Natural killer cell (primary cell): ENCODE measurements around the gene F13B. TPM values are rescaled to one million over a fixed set of nuclear protein-coding genes. Genes with fewer than 3 reads are reported as not detected.

Experiments used
- ATAC-seq, 3 donors: fragments of 150-1000 bp in 2 of 3; fragments of 200-7000 bp in 1 of 3; cut with Tn5 transposase; 1 replicate in 1 of 3; 2 replicates in 2 of 3; pipeline ENCODE4 v1.10.0; 2021; ENCODE audit warnings: mild to moderate bottlenecking in 2 of 3, moderate library complexity in 2 of 3
- DNase-seq, 2 donors: peaks; one replicate each; pipeline versions ENCODE4 v3.0.0 to v3.0.0-alpha.2; 2013 to 2021; ENCODE audit warnings: mixed read lengths in 1 of 2
- H3K27ac ChIP-seq: one replicate; pipeline ENCODE4 v1.5.1; 2013; ENCODE audit warnings: mild to moderate bottlenecking, low read length
- H3K27me3 ChIP-seq: one replicate; pipeline ENCODE4 v1.6.1; 2013; ENCODE audit warnings: low read length; ENCODE audit not compliant: control insufficient read depth, insufficient read depth
- H3K36me3 ChIP-seq: one replicate; pipeline ENCODE4 v1.6.1; 2013; ENCODE audit warnings: low read length; ENCODE audit not compliant: control insufficient read depth, insufficient read depth
- H3K4me1 ChIP-seq: one replicate; pipeline ENCODE4 v1.6.1; 2013; ENCODE audit warnings: low read length; ENCODE audit not compliant: control insufficient read depth, insufficient read depth
- H3K4me3 ChIP-seq: one replicate; pipeline ENCODE4 v1.5.1; 2013; ENCODE audit warnings: low read length
- H3K9me3 ChIP-seq: one replicate; pipeline ENCODE4 v1.6.1; 2013; ENCODE audit warnings: low read length; ENCODE audit not compliant: control insufficient read depth, insufficient read depth
- H3K27ac Mint-ChIP-seq, 2 donors: one replicate each; pipeline ENCODE4 v1.8.0; 2022; ENCODE audit warnings: mild to moderate bottlenecking in 2 of 2, mixed read lengths in 2 of 2, moderate library complexity in 1 of 2
- H3K27me3 Mint-ChIP-seq, 2 donors: one replicate each; pipeline ENCODE4 v1.8.0; 2022; ENCODE audit warnings: low read depth in 2 of 2, mixed read lengths in 2 of 2
- H3K36me3 Mint-ChIP-seq: one replicate; pipeline ENCODE4 v1.8.0; 2022; ENCODE audit warnings: mixed read lengths
- H3K4me1 Mint-ChIP-seq, 2 donors: one replicate each; pipeline ENCODE4 v1.8.0; 2022; ENCODE audit warnings: mixed read lengths in 2 of 2
- H3K4me3 Mint-ChIP-seq: one replicate; pipeline ENCODE4 v1.8.0; 2022; ENCODE audit warnings: mild to moderate bottlenecking, moderate library complexity, mixed read lengths
- H3K9me3 Mint-ChIP-seq, 2 donors: one replicate each; pipeline ENCODE4 v1.8.0; 2022; ENCODE audit warnings: mixed read lengths in 2 of 2
- CTCF ChIP-seq: fragments of 200-600 bp; IDR thresholded peaks from one replicate; pipeline ENCODE4 v1.8.0; 2022; ENCODE audit warnings: antibody characterized with exemption
- WGBS: methylation state at CpG from one replicate; pipeline ENCODE4 v1.1.7; 2013; ENCODE audit warnings: missing lambda C conversion rate; ENCODE audit not compliant: insufficient coverage; 5-methylcytosine and 5-hydroxymethylcytosine counted together
- intact Hi-C: fragments of 100-400 bp; cut with micrococcal nuclease; formaldehyde crosslinking; loops from one replicate; pipeline ENCODE4 v1.14.2; 2022
- total RNA-seq, 4 donors: library from RNA; stranded (reverse); fragments of 120-200 nt in 1 of 4; gene quantifications; one replicate each; pipeline versions ENCODE4 v1.2.3 to v1.2.4, GENCODE V29; 2013 to 2022

F13B gene
- total RNA-seq, 3 donors from 2014 or later (not counting 1 experiment from before 2014, with no cell fraction given) = not detected

- H3K27ac ChIP-seq = no peak overlapping the region
- no peaks in the 10 kb centered on the region for H3K36me3 Mint-ChIP-seq
- H3K9me3 ChIP-seq = no peaks in the 10 kb centered on the region
- no peaks in the 10 kb centered on the region for H3K27me3 Mint-ChIP-seq
- intact Hi-C loops = no loop called here
- no peaks in the 10 kb centered on the region for H3K27me3 ChIP-seq
- peaks cover 0 to 2% of the 10 kb centered on the region in 2 donors for H3K9me3 Mint-ChIP-seq
- WGBS = 94% methylated on average over 6 of the region's 6 CpGs
- H3K4me1 ChIP-seq = no peaks in the 10 kb centered on the region
- no peaks in the 10 kb centered on the region for H3K36me3 ChIP-seq
- H3K4me3 Mint-ChIP-seq = no peak overlapping the region
- TF ChIP-seq CTCF = no peak
- DNase-seq (no peak), ATAC-seq (no peak)
- no peak overlapping the region for H3K4me3 ChIP-seq
- H3K27ac Mint-ChIP-seq = no peak overlapping the region
- H3K4me1 Mint-ChIP-seq = no peaks in the 10 kb centered on the region
These were observed 39.7 kb downstream of the F13B start for GRCh38 chr1:197027359-197027758.

- WGBS = 100% methylated on average over 1 of the region's 1 CpG
- H3K27ac Mint-ChIP-seq = no peak overlapping the region
- no peaks in the 10 kb centered on the region for H3K36me3 Mint-ChIP-seq
- H3K4me1 Mint-ChIP-seq = no peaks in the 10 kb centered on the region
- ATAC-seq = no peak
- H3K36me3 ChIP-seq = no peaks in the 10 kb centered on the region
- no peak overlapping the region for H3K4me3 ChIP-seq
- intact Hi-C loops = no loop called here
- H3K27me3 Mint-ChIP-seq = no peaks in the 10 kb centered on the region
- no peak overlapping the region for H3K27ac ChIP-seq
- H3K4me1 ChIP-seq = no peaks in the 10 kb centered on the region
- H3K9me3 ChIP-seq = no peaks in the 10 kb centered on the region
- no peak overlapping the region for H3K4me3 Mint-ChIP-seq
- TF ChIP-seq CTCF = no peak
- H3K27me3 ChIP-seq = no peaks in the 10 kb centered on the region
- no peak for DNase-seq
- peaks cover 0 to 11% of the 10 kb centered on the region in 2 donors for H3K9me3 Mint-ChIP-seq
These were observed 42.6 kb downstream of the F13B start for GRCh38 chr1:197024460-197024859.

GRCh38 chr1:197021716-197022115 lies 45.3 kb downstream of the F13B start:
- H3K4me3 Mint-ChIP-seq = no peak overlapping the region
- H3K4me1 Mint-ChIP-seq = no peaks in the 10 kb centered on the region
- Histone ChIP-seq H3K36me3 (no peaks in the 10 kb centered on the region), H3K4me3 (no peak overlapping the region), H3K9me3 (no peaks in the 10 kb centered on the region), H3K27me3 (no peaks in the 10 kb centered on the region), H3K4me1 (no peaks in the 10 kb centered on the region), H3K27ac (no peak overlapping the region)
- no peaks in the 10 kb centered on the region for H3K27me3 Mint-ChIP-seq
- ATAC-seq = no peak
- no peaks in the 10 kb centered on the region for H3K36me3 Mint-ChIP-seq
- DNase-seq = no peak
- H3K27ac Mint-ChIP-seq = no peak overlapping the region
- 47% methylated on average over 4 of the region's 4 CpGs for WGBS
- intact Hi-C loops = no loop called here
- H3K9me3 Mint-ChIP-seq = peaks cover 0 to 14% of the 10 kb centered on the region in 2 donors
- no peak for TF ChIP-seq CTCF

GRCh38 chr1:197017558-197018146 lies 49.4 kb downstream of the F13B start:
- intact Hi-C loops = no loop called here
- H3K4me1 ChIP-seq = no peaks in the 10 kb centered on the region
- ATAC-seq = no peak
- no peak for TF ChIP-seq CTCF
- peaks cover 0 to 12% of the 10 kb centered on the region in 2 donors for H3K9me3 Mint-ChIP-seq
- no peak overlapping the region for H3K27ac ChIP-seq
- H3K27me3 ChIP-seq = no peaks in the 10 kb centered on the region
- H3K4me1 Mint-ChIP-seq = no peaks in the 10 kb centered on the region
- H3K36me3 Mint-ChIP-seq = no peaks in the 10 kb centered on the region
- no peak for DNase-seq
- H3K27me3 Mint-ChIP-seq = no peaks in the 10 kb centered on the region
- 79% methylated on average over 8 of the region's 8 CpGs for WGBS
- no peaks in the 10 kb centered on the region for H3K9me3 ChIP-seq
- H3K27ac Mint-ChIP-seq = no peak overlapping the region
- no peaks in the 10 kb centered on the region for H3K36me3 ChIP-seq
- no peak overlapping the region for H3K4me3 Mint-ChIP-seq
- H3K4me3 ChIP-seq = no peak overlapping the region
